MM.1S (cell line): Measurements from ENCODE around the gene SEMA4D.

Source experiments
- DNase-seq: peaks from one replicate; pipeline ENCODE4 v3.0.0-alpha.2; 2015
- H2AFZ ChIP-seq: fragments of 300-600 bp; sonication (generic); 2 replicates; pipeline ENCODE4 v1.6.0; 2016; ENCODE audit warnings: antibody characterized with exemption, low read length
- H3F3A ChIP-seq: fragments of 300-600 bp; sonication (generic); 2 replicates; pipeline ENCODE4 v1.6.1; 2016; ENCODE audit warnings: mild to moderate bottlenecking, antibody characterized with exemption, low read length, moderate library complexity, mixed read lengths; ENCODE audit not compliant: insufficient read depth
- H3K27ac ChIP-seq: fragments of 300-600 bp; sonication (generic); 2 replicates; pipeline ENCODE4 v1.5.1; 2016; ENCODE audit warnings: mild to moderate bottlenecking, low read length
- H3K27me3 ChIP-seq: fragments of 300-600 bp; sonication (generic); replicated peaks from 2 replicates; pipeline ENCODE4 v1.6.0; 2016; ENCODE audit warnings: low read length; ENCODE audit not compliant: insufficient read depth
- H3K36me3 ChIP-seq: fragments of 300-600 bp; sonication (generic); replicated peaks from 2 replicates; pipeline ENCODE4 v1.6.1; 2016; ENCODE audit warnings: mild to moderate bottlenecking, low read length, mixed read lengths; ENCODE audit not compliant: insufficient read depth
- H3K4me1 ChIP-seq: fragments of 300-600 bp; sonication (generic); 2 replicates; pipeline ENCODE4 v1.6.1; 2016; ENCODE audit warnings: low read length, mixed read lengths
- H3K4me2 ChIP-seq: fragments of 300-600 bp; sonication (generic); 2 replicates; pipeline ENCODE4 v1.6.0; 2016; ENCODE audit warnings: low read depth, low read length
- H3K4me3 ChIP-seq: fragments of 300-600 bp; sonication (generic); 2 replicates; pipeline ENCODE4 v1.5.1; 2016; ENCODE audit warnings: low read length, mixed read lengths
- H3K79me2 ChIP-seq: fragments of 300-600 bp; sonication (generic); 2 replicates; pipeline ENCODE4 v1.6.1; 2016; ENCODE audit warnings: mixed run types, low read length, mixed read lengths
- H3K9ac ChIP-seq: fragments of 300-600 bp; sonication (generic); 2 replicates; pipeline ENCODE4 v1.6.1; 2016; ENCODE audit warnings: low read length, mixed read lengths
- H3K9me2 ChIP-seq: fragments of 300-600 bp; sonication (generic); replicated peaks from 2 replicates; pipeline ENCODE4 v1.6.1; 2016; ENCODE audit warnings: mild to moderate bottlenecking, low read length, mixed read lengths; ENCODE audit not compliant: insufficient read depth
- H3K9me3 ChIP-seq: fragments of 300-600 bp; sonication (generic); replicated peaks from 2 replicates; pipeline ENCODE4 v1.6.1; 2016; ENCODE audit warnings: mild to moderate bottlenecking, low read length, mixed read lengths; ENCODE audit not compliant: insufficient read depth
- H4K20me1 ChIP-seq: fragments of 300-600 bp; sonication (generic); 2 replicates; pipeline ENCODE4 v1.6.1; 2016; ENCODE audit warnings: mild to moderate bottlenecking, low read length, moderate library complexity, mixed read lengths; ENCODE audit not compliant: insufficient read depth
- EZH2 ChIP-seq: fragments of 300-600 bp; sonication (generic); optimal IDR thresholded peaks from 2 replicates; pipeline ENCODE3; 2017; ENCODE audit warnings: low read depth, mild to moderate bottlenecking, antibody characterized with exemption, low read length, mixed read lengths
- EZH2phosphoT487 ChIP-seq: fragments of 300-600 bp; sonication (generic); IDR thresholded peaks from 2 replicates; pipeline ENCODE4 v1.6.1; 2018; ENCODE audit warnings: antibody characterized with exemption, low read length
- TF ChIP-seq, protein P1 (sequence below): fragments of 300-600 bp; sonication (generic); IDR thresholded peaks from 2 replicates; pipeline ENCODE4 v1.5.1; 2016; ENCODE audit warnings: antibody characterized with exemption, low read length, mixed read lengths

Gene SEMA4D

DNA sequence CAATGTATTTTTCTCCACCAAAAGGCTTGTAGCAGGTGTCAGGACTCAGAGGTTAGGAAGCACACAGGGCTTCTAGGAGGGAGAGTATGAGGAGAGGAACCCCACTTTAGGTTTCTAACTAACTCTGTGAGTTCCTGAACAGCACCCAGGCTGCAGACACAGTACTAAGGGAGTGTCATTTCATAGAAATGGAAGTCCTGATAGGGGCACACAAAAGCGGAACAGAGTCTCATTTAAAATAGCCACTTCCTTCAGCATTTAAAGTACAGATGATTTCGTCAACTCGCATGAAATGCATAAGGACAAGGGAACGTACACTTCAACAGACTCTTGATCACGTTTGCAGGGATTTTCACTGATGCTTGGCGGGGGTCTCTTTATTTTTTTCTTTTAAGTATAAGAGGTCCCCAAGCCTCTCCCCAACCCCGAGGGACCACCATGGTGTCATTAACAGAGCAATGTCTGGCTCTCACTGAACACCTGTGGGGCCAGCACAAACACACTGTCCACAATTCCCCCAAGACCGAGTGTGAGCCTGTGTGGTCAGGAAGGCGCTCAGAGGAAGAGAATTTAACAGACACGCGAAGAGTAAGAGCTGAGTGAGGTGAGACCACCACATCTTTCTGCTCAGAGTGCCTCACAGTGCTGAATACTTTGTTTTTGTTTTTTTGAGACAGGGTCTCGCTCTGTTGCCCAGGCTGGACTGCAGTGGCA is 97.4 kb downstream of the SEMA4D start:
- Histone ChIP-seq H3K27me3 (no peaks in the 10 kb centered on the region), H3K27ac (no peak overlapping the region), H2AFZ (no peak overlapping the region), H3K9ac (no peak overlapping the region), H3K9me2 (no peaks in the 10 kb centered on the region), H3F3A (peaks cover under 1% of the 10 kb centered on the region; the same call in 1 of the 2 replicates), H3K36me3 (peaks cover 8% of the 10 kb centered on the region), H3K4me2 (no peak overlapping the region), H3K79me2 (peaks cover 85% of the 10 kb centered on the region), H3K4me3 (no peak overlapping the region), H3K9me3 (no peaks in the 10 kb centered on the region), H3K4me1 (peaks cover 5% of the 10 kb centered on the region), H4K20me1 (no peaks in the 10 kb centered on the region)
- DNase-seq, result no peak
- TF ChIP-seq EZH2phosphoT487, result no peak
- TF ChIP-seq EZH2, result no peak
- TF ChIP-seq, protein P1, sequence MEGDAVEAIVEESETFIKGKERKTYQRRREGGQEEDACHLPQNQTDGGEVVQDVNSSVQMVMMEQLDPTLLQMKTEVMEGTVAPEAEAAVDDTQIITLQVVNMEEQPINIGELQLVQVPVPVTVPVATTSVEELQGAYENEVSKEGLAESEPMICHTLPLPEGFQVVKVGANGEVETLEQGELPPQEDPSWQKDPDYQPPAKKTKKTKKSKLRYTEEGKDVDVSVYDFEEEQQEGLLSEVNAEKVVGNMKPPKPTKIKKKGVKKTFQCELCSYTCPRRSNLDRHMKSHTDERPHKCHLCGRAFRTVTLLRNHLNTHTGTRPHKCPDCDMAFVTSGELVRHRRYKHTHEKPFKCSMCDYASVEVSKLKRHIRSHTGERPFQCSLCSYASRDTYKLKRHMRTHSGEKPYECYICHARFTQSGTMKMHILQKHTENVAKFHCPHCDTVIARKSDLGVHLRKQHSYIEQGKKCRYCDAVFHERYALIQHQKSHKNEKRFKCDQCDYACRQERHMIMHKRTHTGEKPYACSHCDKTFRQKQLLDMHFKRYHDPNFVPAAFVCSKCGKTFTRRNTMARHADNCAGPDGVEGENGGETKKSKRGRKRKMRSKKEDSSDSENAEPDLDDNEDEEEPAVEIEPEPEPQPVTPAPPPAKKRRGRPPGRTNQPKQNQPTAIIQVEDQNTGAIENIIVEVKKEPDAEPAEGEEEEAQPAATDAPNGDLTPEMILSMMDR, result no peak

DNA sequence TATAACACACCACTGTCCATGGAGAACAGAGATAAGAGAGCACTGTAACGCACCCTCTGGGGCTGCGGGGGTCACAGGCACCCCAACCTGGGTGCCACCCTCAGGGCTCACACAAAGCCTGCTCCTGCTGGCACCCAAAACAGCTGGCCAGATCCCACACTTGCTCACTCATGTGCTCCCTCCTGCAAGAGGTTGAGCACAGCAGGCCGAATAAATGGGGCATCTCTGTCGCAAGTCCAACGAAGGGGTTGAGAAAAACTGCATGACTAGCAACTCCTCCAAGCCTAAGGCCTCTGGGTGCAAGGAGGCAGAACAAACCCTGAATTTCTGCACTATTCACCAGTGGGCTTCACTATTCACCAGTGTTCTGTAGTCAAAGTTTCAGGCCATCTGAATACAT is 99.3 kb downstream of the SEMA4D start:
- no peak overlapping the region for H2AFZ ChIP-seq
- peaks cover 77% of the 10 kb centered on the region for H3K79me2 ChIP-seq
- no peak overlapping the region for H3K9ac ChIP-seq
- no peaks in the 10 kb centered on the region; the same call in 1 of the 2 replicates for H3F3A ChIP-seq
- H4K20me1 ChIP-seq, result no peaks in the 10 kb centered on the region
- H3K9me2 ChIP-seq, result no peaks in the 10 kb centered on the region
- no peaks in the 10 kb centered on the region for H3K4me1 ChIP-seq
- DNase-seq, result no peak
- H3K27me3 ChIP-seq, result no peaks in the 10 kb centered on the region
- no peak overlapping the region for H3K27ac ChIP-seq
- no peak overlapping the region for H3K4me3 ChIP-seq
- H3K4me2 ChIP-seq, result no peak overlapping the region
- no peaks in the 10 kb centered on the region for H3K9me3 ChIP-seq
- H3K36me3 ChIP-seq, result peaks cover 10% of the 10 kb centered on the region; the same call in 1 of the 2 replicates
- TF ChIP-seq, protein P1, result no peak
- no peak for TF ChIP-seq EZH2
- TF ChIP-seq EZH2phosphoT487, result no peak

DNA sequence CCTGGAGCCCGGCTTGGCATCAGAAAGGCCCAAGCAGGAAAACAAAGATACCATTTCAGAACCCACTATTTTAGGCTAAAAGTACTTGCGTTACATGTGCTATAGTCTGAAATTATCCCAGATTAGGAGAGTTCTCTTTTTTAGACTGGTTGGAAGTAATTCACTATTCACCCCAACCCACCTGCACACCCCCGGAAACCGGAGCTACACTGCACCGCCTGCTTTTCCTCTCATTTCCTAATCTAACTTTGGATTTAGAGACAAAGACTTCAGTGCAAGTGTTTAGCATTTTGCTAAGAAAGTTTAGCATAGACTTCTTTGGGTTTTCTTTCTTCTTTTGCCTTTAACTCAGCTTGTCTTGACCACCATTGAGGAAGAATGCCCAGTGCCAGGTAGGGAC is 100.4 kb downstream of the SEMA4D start:
- Histone ChIP-seq H3K36me3 (peaks cover 10% of the 10 kb centered on the region; the same call in 1 of the 2 replicates), H4K20me1 (no peaks in the 10 kb centered on the region), H2AFZ (no peak overlapping the region), H3K4me2 (no peak overlapping the region), H3K4me1 (no peaks in the 10 kb centered on the region), H3K4me3 (no peak overlapping the region), H3F3A (no peaks in the 10 kb centered on the region; the same call in 1 of the 2 replicates), H3K79me2 (peaks cover 70% of the 10 kb centered on the region), H3K9ac (no peak overlapping the region), H3K9me3 (no peaks in the 10 kb centered on the region), H3K27ac (no peak overlapping the region), H3K9me2 (no peaks in the 10 kb centered on the region), H3K27me3 (no peaks in the 10 kb centered on the region)
- TF ChIP-seq, protein P1, result no peak
- TF ChIP-seq EZH2phosphoT487, result no peak
- no peak for TF ChIP-seq EZH2
- no peak for DNase-seq
